Common myeloid progenitor, CD34-positive (primary cell): Measurements from ENCODE around the gene ANKRD55.
A peak's percentile ranks its signal among the peaks of the same experiment; 100 is the strongest.
"Not testable (repeated sequence)": the region's sequence is repeated elsewhere in the genome, so short reads cannot be mapped to it uniquely, and the experiment has no call there.

Experiments
- CTCF ChIA-PET: fragments of 350-600 bp; sonication (Branson Sonifier 250); formaldehyde crosslinking; loops from one replicate; lab custom pipeline; 2021; ENCODE audit warnings: antibody characterized with exemption; lab: Charles Lee
- POLR2A ChIA-PET: fragments of 350-600 bp; sonication (Branson Sonifier 250); formaldehyde crosslinking; loops from one replicate; lab custom pipeline; 2021; ENCODE audit warnings: antibody characterized with exemption; lab: Charles Lee
- DNase-seq, 3 donors: peaks; one replicate each; pipeline versions ENCODE4 v3.0.0 to v3.0.0-alpha.2; 2013
- H3K27ac ChIP-seq, 2 experiments: 1 replicate in 1 of 2; 2 replicates in 1 of 2; pipeline ENCODE4 v1.7.0; 2013; ENCODE audit warnings: inconsistent platforms in 2 of 2, low read length in 2 of 2, mild to moderate bottlenecking in 2 of 2, low read depth in 1 of 2, moderate library complexity in 1 of 2; ENCODE audit not compliant: severe bottlenecking in 2 of 2, insufficient read depth in 1 of 2, poor library complexity in 1 of 2
- H3K27me3 ChIP-seq, 5 experiments: replicated peaks in 2 of 5; 1 replicate in 3 of 5; 2 replicates in 2 of 5; pipeline versions ENCODE4 v1.6.1 to v1.7.0; 2013; ENCODE audit warnings: low read length in 4 of 5, mild to moderate bottlenecking in 2 of 5, moderate library complexity in 2 of 5, inconsistent platforms in 1 of 5; ENCODE audit not compliant: insufficient read depth in 5 of 5, control insufficient read depth in 4 of 5
- H3K36me3 ChIP-seq, 4 experiments: 1 replicate in 2 of 4; 2 replicates in 2 of 4; pipeline versions ENCODE4 v1.6.1 to v1.7.0; 2013; ENCODE audit warnings: low read length in 3 of 4, control low read depth in 1 of 4, mild to moderate bottlenecking in 1 of 4; ENCODE audit not compliant: control insufficient read depth in 4 of 4, insufficient read depth in 4 of 4
- H3K4me1 ChIP-seq, 4 experiments: 1 replicate in 3 of 4; 2 replicates in 1 of 4; pipeline versions ENCODE4 v1.6.1 to v1.7.1; 2013; ENCODE audit warnings: low read length in 3 of 4, mild to moderate bottlenecking in 3 of 4, control low read depth in 1 of 4, inconsistent platforms in 1 of 4, moderate library complexity in 1 of 4; ENCODE audit not compliant: control insufficient read depth in 4 of 4, insufficient read depth in 4 of 4; ENCODE audit errors: control extremely low read depth in 1 of 4
- H3K4me3 ChIP-seq, 7 experiments: 1 replicate in 4 of 7; 2 replicates in 3 of 7; pipeline versions ENCODE4 v1.5.1 to v1.7.0; 2013; ENCODE audit warnings: mild to moderate bottlenecking in 7 of 7, low read length in 6 of 7, moderate library complexity in 6 of 7, inconsistent platforms in 2 of 7, low read depth in 2 of 7, control low read depth in 1 of 7; ENCODE audit not compliant: insufficient read depth in 4 of 7, control insufficient read depth in 1 of 7; ENCODE audit errors: extremely low read depth in 1 of 7
- H3K9me3 ChIP-seq, 5 experiments: 1 replicate in 4 of 5; 2 replicates in 1 of 5; pipeline versions ENCODE4 v1.6.1 to v1.7.1; 2013; ENCODE audit warnings: low read length in 4 of 5, mild to moderate bottlenecking in 2 of 5, inconsistent platforms in 1 of 5, low read depth in 1 of 5, moderate library complexity in 1 of 5; ENCODE audit not compliant: control insufficient read depth in 4 of 5, insufficient read depth in 2 of 5; ENCODE audit errors: control extremely low read depth in 1 of 5
- WGBS: methylation state at CpG from one replicate; pipeline ENCODE4 v1.1.5; 2013; ENCODE audit not compliant: insufficient coverage; 5-methylcytosine and 5-hydroxymethylcytosine counted together

The ANKRD55 gene

DNA sequence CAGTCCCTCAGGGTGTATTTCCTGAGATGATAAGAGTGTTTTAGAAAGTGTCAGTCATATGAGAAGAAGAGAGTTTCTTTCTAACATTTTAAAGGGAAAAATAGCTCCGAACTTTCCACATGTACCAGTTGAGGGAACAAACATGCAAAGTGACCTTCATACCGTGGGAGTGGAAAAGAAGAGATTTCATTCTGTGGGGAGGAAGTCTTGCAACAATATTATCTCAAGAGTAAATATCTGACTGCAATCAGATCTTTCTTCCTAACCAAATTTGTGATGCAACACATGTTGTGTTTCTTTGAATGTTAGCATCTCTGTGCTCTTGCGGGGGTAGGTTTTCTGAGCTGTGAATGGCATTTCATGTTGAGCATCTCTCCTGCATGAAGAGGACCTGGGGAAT is 30.6 kb downstream of the ANKRD55 start:
- H3K4me1 ChIP-seq: no peaks in the 10 kb centered on the region
- CTCF ChIA-PET: interaction anchor here (0.9 to 4.8 kb wide), 7 partner anchors 14 to 633 kb away, joined by 3 to 96 read pairs (median 5); no protein-coding TSS in a partner anchor
- no peak overlapping the region for H3K27ac ChIP-seq
- POLR2A ChIA-PET: no interaction called here
- DNase-seq: no peak
- no CpG with 5 or more reads among the region's 3 CpGs for WGBS
- no peaks in the 10 kb centered on the region for H3K9me3 ChIP-seq
- H3K4me3 ChIP-seq: no peak overlapping the region
- no peaks in the 10 kb centered on the region for H3K27me3 ChIP-seq
- no peaks in the 10 kb centered on the region for H3K36me3 ChIP-seq

DNA sequence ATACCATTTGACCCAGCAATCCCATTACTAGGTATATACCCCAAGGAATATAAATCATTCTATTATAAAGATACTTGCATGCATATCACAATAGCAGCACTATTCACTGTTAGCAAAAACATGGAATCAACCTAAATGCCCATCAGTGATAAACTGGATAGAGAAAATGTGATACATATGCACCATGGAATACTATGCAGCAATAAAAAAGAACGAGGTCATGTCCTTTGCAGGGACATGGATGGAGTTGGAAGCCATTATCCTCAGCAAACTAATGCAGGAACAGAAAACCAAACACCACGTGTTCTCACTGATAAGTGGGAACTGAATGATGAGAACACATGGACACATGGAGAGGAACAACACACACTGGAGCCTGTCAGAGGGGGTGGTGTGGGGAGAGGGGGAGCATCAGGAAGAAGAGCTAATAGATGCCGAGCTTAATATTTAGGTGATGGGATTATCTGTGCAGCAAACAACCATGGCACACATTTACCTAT is 31.3 kb downstream of the ANKRD55 start:
- H3K27me3 ChIP-seq, H3K27ac ChIP-seq, H3K4me1 ChIP-seq, H3K9me3 ChIP-seq, H3K4me3 ChIP-seq, POLR2A ChIA-PET, DNase-seq, H3K36me3 ChIP-seq: not testable (repeated sequence)
- WGBS: no CpG with 5 or more reads among the region's 3 CpGs
- CTCF ChIA-PET: interaction anchor here (0.6 to 4.8 kb wide), 26 partner anchors 8 to 839 kb away, joined by 3 to 96 read pairs (median 4); partner anchors contain the start of gene IL6ST

DNA sequence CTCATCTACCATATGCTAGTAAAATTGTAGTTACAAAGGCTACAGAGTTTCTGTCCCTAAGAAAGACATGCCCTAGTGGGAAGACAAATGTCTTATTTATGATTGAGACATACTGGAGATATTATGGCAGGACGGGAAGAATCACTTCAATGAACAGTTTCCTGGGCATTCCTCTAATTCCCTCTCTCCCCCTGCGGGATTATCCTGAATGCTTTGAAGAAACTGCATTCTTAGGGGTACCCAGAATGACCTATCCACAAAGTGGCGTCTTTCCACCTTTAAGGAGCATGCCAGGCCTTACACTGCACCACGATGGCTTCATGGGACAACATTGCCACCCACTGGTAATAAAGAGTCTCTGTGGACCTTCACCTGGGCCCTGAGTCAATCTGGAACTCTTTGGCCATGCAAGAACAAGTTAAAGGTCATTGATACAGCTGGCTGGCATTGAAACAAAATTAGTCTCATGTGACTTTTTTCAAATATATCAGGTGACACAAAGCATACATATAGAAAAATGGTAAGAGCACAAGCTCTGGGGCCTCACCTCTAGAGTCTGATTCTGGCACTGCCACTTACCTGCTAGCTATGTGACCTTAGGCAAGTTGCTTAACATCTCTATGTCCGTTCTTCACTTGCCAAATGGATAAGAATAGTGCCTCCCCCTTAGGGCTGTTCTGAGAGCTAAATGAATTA is 32.0 kb downstream of the ANKRD55 start:
- no peaks in the 10 kb centered on the region for H3K36me3 ChIP-seq
- H3K27ac ChIP-seq: no peak overlapping the region
- no peaks in the 10 kb centered on the region for H3K4me1 ChIP-seq
- ChIA-PET POLR2A (interaction anchor here (0.5 kb wide), 1 partner anchor 223 kb away, joined by 3 read pairs; no protein-coding TSS in a partner anchor), CTCF (interaction anchor here (0.6 to 4.8 kb wide), 32 partner anchors 9 to 839 kb away, joined by 3 to 96 read pairs (median 4); partner anchors contain the start of gene IL6ST)
- no peaks in the 10 kb centered on the region for H3K9me3 ChIP-seq
- peak; percentile 72 to 86 (median 78) for DNase-seq
- H3K4me3 ChIP-seq: no peak overlapping the region
- no peaks in the 10 kb centered on the region for H3K27me3 ChIP-seq
- WGBS: 7% methylated on average over 3 of the region's 5 CpGs

DNA sequence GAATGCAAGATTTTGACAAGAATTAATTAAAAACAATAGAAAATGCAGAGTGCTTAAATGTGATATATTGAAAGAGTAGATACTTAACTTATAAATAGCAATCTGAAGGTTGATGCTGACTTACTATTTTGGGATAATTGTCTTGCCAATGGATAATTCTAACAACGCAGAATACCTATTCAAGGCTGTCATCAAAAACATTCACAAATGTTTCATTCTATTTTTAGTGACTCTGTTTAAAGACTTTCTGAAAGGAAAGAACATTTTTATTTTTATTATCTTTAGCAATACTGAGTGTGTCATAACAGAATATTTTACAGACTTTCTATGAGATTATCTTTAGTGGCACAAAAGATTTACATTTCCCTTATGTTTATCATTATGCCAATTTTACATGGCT is 38.1 kb downstream of the ANKRD55 start:
- WGBS: no CpG with 5 or more reads among the region's 1 CpG
- no peak overlapping the region for H3K4me3 ChIP-seq
- ChIA-PET POLR2A (no interaction called here), CTCF (interaction anchor here (2.0 kb wide), 1 partner anchor 258 kb away, joined by 5 read pairs; no protein-coding TSS in a partner anchor)
- peaks cover 0 to 3% (median 0%) of the 10 kb centered on the region in 4 experiments for H3K4me1 ChIP-seq
- H3K27me3 ChIP-seq: no peaks in the 10 kb centered on the region
- H3K27ac ChIP-seq: no peak overlapping the region
- no peaks in the 10 kb centered on the region for H3K36me3 ChIP-seq
- DNase-seq: no peak
- H3K9me3 ChIP-seq: peaks cover 0 to 3% (median 0%) of the 10 kb centered on the region in 5 experiments

DNA sequence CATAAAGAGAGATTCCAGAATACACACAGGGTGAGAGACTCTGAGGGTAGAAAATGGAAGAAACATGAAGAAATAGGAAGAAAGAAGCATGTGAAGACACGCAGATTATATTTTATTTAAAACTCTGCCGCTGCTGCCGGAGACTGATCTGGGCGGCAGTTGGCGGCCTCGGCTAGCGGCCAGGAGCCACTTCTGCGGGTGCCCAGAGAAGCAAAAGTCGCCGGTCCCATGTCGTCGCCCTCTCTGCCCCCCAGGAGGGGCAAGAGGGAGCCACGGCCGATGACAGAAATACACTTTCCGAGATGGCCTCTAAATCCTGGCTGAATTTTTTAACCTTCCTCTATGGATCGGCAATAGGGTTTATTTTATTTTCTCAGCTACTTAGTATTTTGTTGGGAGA is 40.9 kb downstream of the ANKRD55 start:
- no peak overlapping the region for H3K27ac ChIP-seq
- 98% methylated on average over 14 of the region's 16 CpGs for WGBS
- POLR2A ChIA-PET: no interaction called here

DNA sequence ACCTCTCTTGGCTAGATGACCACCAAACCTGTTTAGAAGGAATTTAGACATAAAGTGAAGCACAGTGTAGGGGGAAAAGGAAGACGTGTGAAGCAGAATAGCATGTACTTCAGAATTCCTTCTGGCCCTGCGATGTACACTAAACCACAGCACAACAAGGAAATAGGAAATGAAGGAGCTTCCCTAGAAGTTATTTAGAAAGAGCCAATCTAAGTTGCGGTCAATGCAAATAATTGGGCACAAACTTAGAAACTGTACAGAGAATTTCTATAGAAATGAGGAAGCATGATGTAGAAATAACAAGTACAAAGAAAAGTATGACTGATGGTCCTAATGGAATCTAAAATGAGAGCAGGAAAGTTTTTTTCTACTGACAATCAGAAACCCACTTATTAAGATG is 41.5 kb downstream of the ANKRD55 start:
- Histone ChIP-seq H3K4me1 (peaks cover 0 to 3% (median 0%) of the 10 kb centered on the region in 4 experiments), H3K27ac (no peak overlapping the region), H3K27me3 (no peaks in the 10 kb centered on the region), H3K4me3 (no peak overlapping the region), H3K36me3 (no peaks in the 10 kb centered on the region), H3K9me3 (peaks cover 0 to 3% (median 0%) of the 10 kb centered on the region in 5 experiments)
- ChIA-PET POLR2A (no interaction called here), CTCF (interaction anchor here (0.6 to 1.5 kb wide), 2 partner anchors 10 to 14 kb away, joined by 3 to 4 read pairs; no protein-coding TSS in a partner anchor)
- WGBS: 60% methylated on average over 1 of the region's 3 CpGs
- no peak for DNase-seq

More for the DNA sequence above, 40.9 kb downstream of the ANKRD55 start:
- no peak overlapping the region for H3K4me3 ChIP-seq
- DNase-seq: no peak
- peaks cover 0 to 3% (median 0%) of the 10 kb centered on the region in 4 experiments for H3K4me1 ChIP-seq
- CTCF ChIA-PET: interaction anchor here (1.4 to 1.5 kb wide), 2 partner anchors 8 to 9 kb away, joined by 3 to 4 read pairs; no protein-coding TSS in a partner anchor
- H3K27me3 ChIP-seq: no peaks in the 10 kb centered on the region
- no peaks in the 10 kb centered on the region for H3K36me3 ChIP-seq
- H3K9me3 ChIP-seq: peaks cover 0 to 3% (median 0%) of the 10 kb centered on the region in 5 experiments

DNA sequence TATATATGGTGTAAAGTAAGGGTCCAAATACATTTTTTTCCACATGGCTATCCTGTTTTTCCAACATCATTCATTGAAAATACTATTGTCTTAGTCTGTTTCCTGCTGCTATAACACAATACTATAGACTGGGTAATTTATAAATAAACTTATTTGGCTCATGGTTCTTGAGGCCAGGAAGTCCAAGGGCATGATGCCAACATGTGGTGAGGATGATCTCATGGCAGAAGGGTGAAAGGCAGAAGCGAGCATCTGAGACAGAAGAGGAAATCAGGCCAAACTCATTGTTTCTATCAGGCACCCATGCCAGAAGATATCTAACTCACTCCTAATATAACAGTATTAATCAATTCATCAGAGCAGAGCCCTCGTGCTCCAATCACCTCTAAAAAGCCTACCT is 42.6 kb downstream of the ANKRD55 start:
- WGBS: 60% methylated on average over 1 of the region's 2 CpGs
- POLR2A ChIA-PET: no interaction called here
- DNase-seq: peak; percentile 20 to 79 (median 76)
- Histone ChIP-seq H3K4me3 (no peak overlapping the region), H3K27ac (no peak overlapping the region), H3K4me1 (peaks cover 0 to 3% (median 0%) of the 10 kb centered on the region in 4 experiments), H3K36me3 (no peaks in the 10 kb centered on the region), H3K9me3 (peaks cover 0 to 3% (median 0%) of the 10 kb centered on the region in 5 experiments), H3K27me3 (no peaks in the 10 kb centered on the region)
- CTCF ChIA-PET: no interaction called here
